Endothelial cell of umbilical vein (primary cell): ENCODE measurements around the gene CPTP. TPM values are rescaled to one million over a fixed set of nuclear protein-coding genes. Genes with fewer than 3 reads are reported as not detected.

Source experiments
- BruUV-seq: library from RNA; stranded (reverse); fragments of 400-500 nt; replicated peaks from 2 replicates; lab custom pipeline; 2021; lab: Mats Ljungman, UMichigan
- CTCF ChIA-PET: fragments of 300-600, 350-600 bp; sonication (Branson Sonifier 250); formaldehyde crosslinking; loops from one replicate; lab custom pipeline; 2021; ENCODE audit warnings: antibody characterized with exemption, inconsistent platforms; lab: Charles Lee
- POLR2A ChIA-PET: fragments of 300-600, 350-600 bp; sonication (Branson Sonifier 250); formaldehyde crosslinking; loops from one replicate; lab custom pipeline; 2021; ENCODE audit warnings: antibody characterized with exemption, inconsistent platforms; lab: Charles Lee
- DNase-seq: peaks from one replicate; pipeline ENCODE4 v3.0.0-alpha.2; 2011; ENCODE audit warnings: low read depth, low spot score
- FAIRE-seq: peaks from 2 replicates; lab custom pipeline; 2011; peaks lifted over from hg19 to GRCh38; lab: Jason Lieb, UNC
- H2AFZ ChIP-seq: 2 replicates; pipeline ENCODE4 v1.6.0; 2012; ENCODE audit warnings: low read depth, low read length, control low read depth, inconsistent platforms
- H3K27ac ChIP-seq: 2 replicates; pipeline ENCODE4 v1.5.1; 2011; ENCODE audit warnings: low read depth, mild to moderate bottlenecking, control low read depth, low read length, moderate library complexity; ENCODE audit not compliant: insufficient read depth
- H3K27me3 ChIP-seq, 2 experiments: 2 replicates each; pipeline versions ENCODE4 v1.6.0 to v1.6.1; 2011; ENCODE audit warnings: low read length in 2 of 2, mixed read lengths in 1 of 2; ENCODE audit not compliant: control insufficient read depth in 2 of 2, insufficient read depth in 2 of 2
- H3K36me3 ChIP-seq, 2 experiments: 2 replicates in 1 of 2; 3 replicates in 1 of 2; pipeline ENCODE4 v1.5.1; 2011; ENCODE audit warnings: low read length in 2 of 2, mild to moderate bottlenecking in 1 of 2, moderate library complexity in 1 of 2; ENCODE audit not compliant: control insufficient read depth in 2 of 2, insufficient read depth in 2 of 2; ENCODE audit errors: extremely low read depth in 1 of 2
- H3K4me1 ChIP-seq: 3 replicates; pipeline ENCODE4 v1.5.1; 2011; ENCODE audit warnings: mild to moderate bottlenecking, low read length; ENCODE audit not compliant: control insufficient read depth, insufficient read depth; ENCODE audit errors: extremely low read depth
- H3K4me2 ChIP-seq: 2 replicates; pipeline ENCODE4 v1.6.1; 2011; ENCODE audit warnings: low read length, control low read depth, mixed read lengths; ENCODE audit not compliant: insufficient read depth
- H3K4me3 ChIP-seq, 3 experiments: fragments of 200-600 bp in 1 of 3; sonication (generic), shearing (Covaris generic) in 1 of 3; replicated peaks in 1 of 3; 2 replicates each; pipeline ENCODE4 v1.5.1; 2011 to 2016; ENCODE audit warnings: control low read depth in 3 of 3, low read length in 3 of 3, mild to moderate bottlenecking in 2 of 3, inconsistent platforms in 1 of 3, low read depth in 1 of 3, moderate library complexity in 1 of 3; ENCODE audit not compliant: insufficient read depth in 1 of 3
- H3K79me2 ChIP-seq: 2 replicates; pipeline ENCODE4 v1.6.0; 2012; ENCODE audit warnings: low read length, inconsistent platforms; ENCODE audit not compliant: control insufficient read depth, insufficient read depth
- H3K9ac ChIP-seq: replicated peaks from 2 replicates; pipeline ENCODE3; 2011; ENCODE audit warnings: low read length, control low read depth; ENCODE audit not compliant: insufficient read depth; ENCODE audit errors: extremely low read depth
- H3K9me1 ChIP-seq: replicated peaks from 3 replicates; pipeline ENCODE4 v1.6.0; 2011; ENCODE audit warnings: mild to moderate bottlenecking, low read length; ENCODE audit not compliant: control insufficient read depth, insufficient read depth; ENCODE audit errors: extremely low read depth
- H3K9me3 ChIP-seq: replicated peaks from 2 replicates; pipeline ENCODE4 v1.5.1; 2012; ENCODE audit warnings: low read length, inconsistent platforms; ENCODE audit not compliant: control insufficient read depth, insufficient read depth
- H4K20me1 ChIP-seq: replicated peaks from 2 replicates; pipeline ENCODE3; 2011; ENCODE audit warnings: mild to moderate bottlenecking, low read length; ENCODE audit not compliant: control insufficient read depth, insufficient read depth; ENCODE audit errors: extremely low read depth
- CTCF ChIP-seq, 2 donors: IDR thresholded peaks; 1 replicate in 1 of 2; 2 replicates in 1 of 2; pipeline ENCODE4 v1.5.1; 2011; ENCODE audit warnings: low read length in 2 of 2, mild to moderate bottlenecking in 2 of 2, moderate library complexity in 2 of 2, control low read depth in 1 of 2, inconsistent platforms in 1 of 2, low read depth in 1 of 2; ENCODE audit not compliant: insufficient read depth in 1 of 2; ENCODE audit errors: extremely low read depth in 1 of 2
- EZH2 ChIP-seq: IDR thresholded peaks from 2 replicates; pipeline ENCODE4 v1.6.1; 2012; ENCODE audit warnings: borderline replicate concordance, low read depth, mild to moderate bottlenecking, moderate library complexity, low read length, inconsistent platforms; ENCODE audit not compliant: severe bottlenecking
- FOS ChIP-seq: IDR thresholded peaks from 2 replicates; pipeline ENCODE4 v1.6.1; 2011; ENCODE audit warnings: mild to moderate bottlenecking, low read length, moderate library complexity, borderline replicate concordance; ENCODE audit not compliant: insufficient read depth
- GATA2 ChIP-seq: IDR thresholded peaks from 2 replicates; pipeline ENCODE4 v1.7.0; 2011; ENCODE audit warnings: low read depth, mild to moderate bottlenecking, moderate library complexity, mixed read lengths, low read length; ENCODE audit not compliant: insufficient read length, insufficient read depth
- JUN ChIP-seq: IDR thresholded peaks from 2 replicates; pipeline ENCODE4 v1.6.1; 2011; ENCODE audit warnings: borderline replicate concordance, low read depth; ENCODE audit not compliant: insufficient read length, insufficient read depth
- MAX ChIP-seq: IDR thresholded peaks from 2 replicates; pipeline ENCODE4 v1.6.1; 2011; ENCODE audit not compliant: insufficient read depth, insufficient read length
- MYC ChIP-seq: IDR thresholded peaks from one replicate; pipeline ENCODE4 v1.6.1; 2011; ENCODE audit warnings: mild to moderate bottlenecking, low read depth, low read length
- POLR2A ChIP-seq: IDR thresholded peaks from 2 replicates; pipeline ENCODE4 v1.6.1; 2012; ENCODE audit warnings: low read depth, mild to moderate bottlenecking, control low read depth, low read length
- POLR2AphosphoS5 ChIP-seq: IDR thresholded peaks from 2 replicates; pipeline ENCODE4 v1.6.1; 2012; ENCODE audit warnings: low read depth, mild to moderate bottlenecking, control low read depth, low read length, moderate library complexity; ENCODE audit not compliant: insufficient read depth
- dilution Hi-C: fragments of 300-500 bp; cut with MboI; formaldehyde crosslinking; loops from one replicate; pipeline ENCODE4 v1.15.0; 2019; ENCODE audit warnings: low sequenced_read_pairs; ENCODE audit not compliant: extremely low pct_ligation_motif_present
- intact Hi-C: fragments of 100-400 bp; cut with micrococcal nuclease; formaldehyde crosslinking; loops from one replicate; pipeline ENCODE4 v1.10.0; 2022
- polyA plus RNA-seq, 4 experiments: library from polyadenylated mRNA; depleted of rRNA in 3 of 4; stranded (reverse) in 3 of 4; unstranded in 1 of 4; fragments of >200 nt; gene quantifications; 2 replicates each; pipeline versions ENCODE4 v1.2.1 to v1.2.3, GENCODE V29; 2011 to 2012; ENCODE audit warnings: missing spikeins in 1 of 4
- total RNA-seq: library from RNA; stranded (reverse); gene quantifications from 2 replicates; pipeline ENCODE4 v1.2.3, GENCODE V29; 2021

CPTP gene
- total and polyA plus RNA-seq, 2 donors (not counting 3 experiments of a cell fraction or from before 2014, with no cell fraction given), result 20.9 to 29.5 TPM

GRCh38 chr1:1282998-1283397 lies 41.6 kb upstream of the CPTP start:
- H3K36me3 ChIP-seq, result no peaks in the 10 kb centered on the region
- FAIRE-seq (no peak), DNase-seq (no peak)
- CTCF ChIA-PET, result interaction anchor here (0.6 to 2.8 kb wide), 2 partner anchors 10 to 161 kb away, joined by 3 to 7 read pairs; partner anchors contain the start of gene UBE2J2
- no peak overlapping the region for H3K4me3 ChIP-seq
- H3K9me1 ChIP-seq, result no peaks in the 10 kb centered on the region
- H4K20me1 ChIP-seq, result no peaks in the 10 kb centered on the region
- H3K79me2 ChIP-seq, result no peaks in the 10 kb centered on the region
- H3K27me3 ChIP-seq, result no peaks in the 10 kb centered on the region
- no peak overlapping the region for H3K4me2 ChIP-seq
- peaks cover 2% of the 10 kb centered on the region for H3K4me1 ChIP-seq
- no peak overlapping the region for H3K9ac ChIP-seq
- TF ChIP-seq MYC (no peak), FOS (no peak), JUN (no peak), CTCF (IDR thresholded peaks at IDR 0.05; ENCODE audit: extremely low read depth in 1 of 2, insufficient read depth in 1 of 2, low read depth in 1 of 2, low read length in 2 of 2) (no peak), MAX (no peak), POLR2A (no peak), POLR2AphosphoS5 (no peak), EZH2 (no peak), GATA2 (no peak)
- POLR2A ChIA-PET, result no interaction called here
- no peaks in the 10 kb centered on the region for H3K9me3 ChIP-seq
- no peak overlapping the region for H2AFZ ChIP-seq
- intact Hi-C loops (no loop called here), dilution Hi-C loops (no loop called here)
- no peak overlapping the region for H3K27ac ChIP-seq
- BruUV-seq, result no TSS peak
